H9 (cell line): ENCODE measurements around the gene TMEM161B. TPM values are rescaled to one million over a fixed set of nuclear protein-coding genes. Genes with fewer than 3 reads are reported as not detected.

ENCODE experiments used
- DNase-seq: peaks from one replicate; pipeline ENCODE4 v3.0.0-alpha.2; 2017
- H2AFZ ChIP-seq: one replicate; pipeline ENCODE4 v1.6.1; 2013; ENCODE audit warnings: mild to moderate bottlenecking, low read length, control low read depth, moderate library complexity
- H2AK5ac ChIP-seq: 2 replicates; pipeline ENCODE4 v1.6.1; 2013; ENCODE audit warnings: low read length, control low read depth, mixed read lengths; ENCODE audit not compliant: insufficient read length
- H2BK120ac ChIP-seq: one replicate; pipeline ENCODE4 v1.6.1; 2013; ENCODE audit warnings: low read depth, mild to moderate bottlenecking, low read length, control low read depth, inconsistent platforms; ENCODE audit not compliant: poor library complexity, severe bottlenecking
- H2BK12ac ChIP-seq: 2 replicates; pipeline ENCODE4 v1.6.1; 2013; ENCODE audit warnings: low read length, control low read depth, mixed read lengths, low read depth; ENCODE audit not compliant: insufficient read length
- H2BK15ac ChIP-seq: 2 replicates; pipeline ENCODE4 v1.6.1; 2013; ENCODE audit warnings: low read depth, low read length, control low read depth
- H2BK20ac ChIP-seq: one replicate; pipeline ENCODE4 v1.6.1; 2013; ENCODE audit warnings: low read depth, mild to moderate bottlenecking, low read length, control low read depth, inconsistent platforms; ENCODE audit not compliant: poor library complexity, severe bottlenecking
- H2BK5ac ChIP-seq: 2 replicates; pipeline ENCODE4 v1.6.1; 2013; ENCODE audit warnings: low read length, control low read depth, mixed read lengths; ENCODE audit not compliant: insufficient read length
- H3K14ac ChIP-seq: 2 replicates; pipeline ENCODE4 v1.6.1; 2013; ENCODE audit warnings: low read length, control low read depth; ENCODE audit not compliant: insufficient read depth
- H3K18ac ChIP-seq: 2 replicates; pipeline ENCODE4 v1.6.1; 2013; ENCODE audit warnings: low read depth, mild to moderate bottlenecking, mixed read lengths, low read length, control low read depth; ENCODE audit not compliant: insufficient read length
- H3K23ac ChIP-seq: 2 replicates; pipeline ENCODE4 v1.6.1; 2013; ENCODE audit warnings: low read length, control low read depth, mixed read lengths, low read depth; ENCODE audit not compliant: insufficient read length
- H3K23me2 ChIP-seq: 2 replicates; pipeline ENCODE4 v1.6.1; 2013; ENCODE audit warnings: low read depth, mild to moderate bottlenecking, mixed read lengths, low read length, control low read depth; ENCODE audit not compliant: insufficient read length, poor library complexity, severe bottlenecking
- H3K27ac ChIP-seq: 2 replicates; pipeline ENCODE4 v1.5.1; 2013; ENCODE audit warnings: low read length, control low read depth, mixed read lengths, low read depth; ENCODE audit not compliant: insufficient read length
- H3K27me3 ChIP-seq: 2 replicates; pipeline ENCODE4 v1.6.1; 2013; ENCODE audit warnings: low read length, control low read depth, inconsistent platforms; ENCODE audit not compliant: insufficient read depth
- H3K4ac ChIP-seq: 2 replicates; pipeline ENCODE4 v1.6.1; 2013; ENCODE audit warnings: low read depth, mild to moderate bottlenecking, control low read depth, inconsistent platforms, low read length, moderate library complexity
- H3K4me1 ChIP-seq: 2 replicates; pipeline ENCODE4 v1.6.1; 2013; ENCODE audit warnings: low read length, control low read depth, inconsistent platforms; ENCODE audit not compliant: insufficient read depth
- H3K4me2 ChIP-seq: 2 replicates; pipeline ENCODE4 v1.6.1; 2013; ENCODE audit warnings: low read length, control low read depth, mixed read lengths; ENCODE audit not compliant: insufficient read length, insufficient read depth
- H3K56ac ChIP-seq: 2 replicates; pipeline ENCODE4 v1.6.1; 2013; ENCODE audit warnings: low read depth, mild to moderate bottlenecking, mixed read lengths, low read length, control low read depth; ENCODE audit not compliant: insufficient read length
- H3K79me1 ChIP-seq: 2 replicates; pipeline ENCODE4 v1.6.1; 2013; ENCODE audit warnings: low read depth, mild to moderate bottlenecking, moderate library complexity, low read length, control low read depth, inconsistent platforms; ENCODE audit not compliant: insufficient read depth, poor library complexity, severe bottlenecking
- H3K79me2 ChIP-seq: 2 replicates; pipeline ENCODE4 v1.6.1; 2013; ENCODE audit warnings: low read length, control low read depth, inconsistent platforms; ENCODE audit not compliant: insufficient read depth
- H3K9ac ChIP-seq: 2 replicates; pipeline ENCODE4 v1.6.1; 2013; ENCODE audit warnings: low read length, control low read depth, mixed read lengths; ENCODE audit not compliant: insufficient read length; ENCODE audit errors: extremely low read depth
- H3K9me3 ChIP-seq: one replicate; pipeline ENCODE4 v1.6.1; 2013; ENCODE audit warnings: low read depth, low read length, inconsistent platforms; ENCODE audit not compliant: control insufficient read depth
- H3T11ph ChIP-seq: one replicate; pipeline ENCODE4 v1.6.1; 2013; ENCODE audit warnings: mild to moderate bottlenecking, low read length, control low read depth, inconsistent platforms
- H4K20me1 ChIP-seq: one replicate; pipeline ENCODE4 v1.6.1; 2013; ENCODE audit not compliant: control insufficient read depth, insufficient read length, insufficient read depth
- H4K5ac ChIP-seq: 2 replicates; pipeline ENCODE4 v1.6.1; 2013; ENCODE audit warnings: low read depth, mild to moderate bottlenecking, mixed read lengths, low read length, control low read depth; ENCODE audit not compliant: insufficient read length
- H4K8ac ChIP-seq: replicated peaks from 2 replicates; pipeline ENCODE4 v1.6.1; 2013; ENCODE audit warnings: low read length, control low read depth, mixed read lengths, low read depth; ENCODE audit not compliant: insufficient read length
- H4K91ac ChIP-seq: 2 replicates; pipeline ENCODE4 v1.6.1; 2013; ENCODE audit warnings: low read depth, mild to moderate bottlenecking, moderate library complexity, mixed read lengths, low read length, control low read depth; ENCODE audit not compliant: insufficient read length
- H3K27ac Mint-ChIP-seq, 3 experiments: 2 replicates in 2 of 3; 3 replicates in 1 of 3; pipeline ENCODE4 v1.8.0; 2020 to 2021; ENCODE audit warnings: mixed read lengths in 3 of 3, mild to moderate bottlenecking in 1 of 3, moderate library complexity in 1 of 3
- H3K27me3 Mint-ChIP-seq: 2 replicates; pipeline ENCODE4 v1.8.0; 2021; ENCODE audit warnings: low read depth, mild to moderate bottlenecking, moderate library complexity, mixed read lengths
- H3K36me3 Mint-ChIP-seq, 3 experiments: 2 replicates in 2 of 3; 3 replicates in 1 of 3; pipeline ENCODE4 v1.8.0; 2020 to 2021; ENCODE audit warnings: low read depth in 3 of 3, mixed read lengths in 3 of 3; ENCODE audit not compliant: insufficient read depth in 1 of 3
- H3K4me1 Mint-ChIP-seq, 2 experiments: 2 replicates each; pipeline ENCODE4 v1.8.0; 2020; ENCODE audit warnings: mixed read lengths in 2 of 2
- H3K4me3 Mint-ChIP-seq, 2 experiments: 2 replicates in 1 of 2; 3 replicates in 1 of 2; pipeline ENCODE4 v1.8.0; 2020 to 2021; ENCODE audit warnings: mild to moderate bottlenecking in 2 of 2, mixed read lengths in 2 of 2, moderate library complexity in 1 of 2
- H3K9me3 Mint-ChIP-seq, 2 experiments: 2 replicates in 1 of 2; 3 replicates in 1 of 2; pipeline ENCODE4 v1.8.0; 2020; ENCODE audit warnings: mild to moderate bottlenecking in 2 of 2, mixed read lengths in 2 of 2, moderate library complexity in 1 of 2
- CTCF ChIP-seq: fragments of 200-600 bp; sonication (generic); conservative IDR thresholded peaks from 3 replicates; pipeline ENCODE4 v1.8.0; 2021; ENCODE audit warnings: antibody characterized with exemption, mild to moderate bottlenecking
- WGBS: extraction: QIAGEN DNeasy Blood & Tissue Kit; methylation state at CpG from one replicate; pipeline ENCODE4 v1.1.7; 2013; ENCODE audit warnings: missing lambda C conversion rate, low lambda C conversion rate, mixed read lengths; ENCODE audit not compliant: insufficient read length; ENCODE audit errors: extremely low coverage; 5-methylcytosine and 5-hydroxymethylcytosine counted together
- total RNA-seq: library from RNA; stranded (reverse); gene quantifications from 2 replicates; pipeline ENCODE4 v1.2.1, GENCODE V29; 2021

The TMEM161B gene
- total RNA-seq, 1 experiment from 2014 or later: 17.9 TPM

GRCh38 chr5:88256872-88257271, 11.8 kb downstream of the TMEM161B start:
- no peak overlapping the region for H2BK5ac ChIP-seq
- H2BK12ac ChIP-seq: no peak overlapping the region
- H3K18ac ChIP-seq: peak overlapping the region; percentile 65
- no peak overlapping the region for H4K8ac ChIP-seq
- no peaks in the 10 kb centered on the region for H4K20me1 ChIP-seq
- no peaks in the 10 kb centered on the region for H3K79me1 ChIP-seq
- no peak overlapping the region for H4K91ac ChIP-seq
- no peak overlapping the region for H2BK15ac ChIP-seq
- 0 out of 2 replicates have a peak overlapping the region, but pooled peaks have one; percentile 66 for H3K14ac ChIP-seq
- Mint-ChIP-seq H3K9me3 (no peaks in the 10 kb centered on the region), H3K36me3 (peaks cover 0 to 6% (median 0%) of the 10 kb centered on the region in 3 experiments; a peak in 2 of 7 replicates), H3K4me3 (peak overlapping the region; percentile 29 to 59), H3K27ac (peak overlapping the region; percentile 71 to 98 (median 98)), H3K27me3 (no peaks in the 10 kb centered on the region), H3K4me1 (peaks cover 63 to 74% of the 10 kb centered on the region in 2 experiments)
- peak overlapping the region; percentile 51 for H3K4me2 ChIP-seq
- H2BK120ac ChIP-seq: peak overlapping the region; percentile 48
- H2AFZ ChIP-seq: no peak overlapping the region
- H3K4ac ChIP-seq: no peak overlapping the region; the same call in 1 of the 2 replicates
- H3K23ac ChIP-seq: no peak overlapping the region
- no peaks in the 10 kb centered on the region for H3K23me2 ChIP-seq
- H3K27ac ChIP-seq: peak overlapping the region; percentile 87
- WGBS: no CpG with 5 or more reads among the region's 4 CpGs
- DNase-seq: peak; percentile 78
- H3K9me3 ChIP-seq: no peaks in the 10 kb centered on the region
- H2BK20ac ChIP-seq: no peak overlapping the region
- peak overlapping the region; percentile 59 for H3T11ph ChIP-seq
- H3K9ac ChIP-seq: peak overlapping the region; percentile 58
- H3K79me2 ChIP-seq: peaks cover 13% of the 10 kb centered on the region; the same call in 1 of the 2 replicates
- peaks cover 6% of the 10 kb centered on the region; the same call in 1 of the 2 replicates for H3K4me1 ChIP-seq
- no peak overlapping the region for H2AK5ac ChIP-seq
- no peak overlapping the region for H3K56ac ChIP-seq
- H4K5ac ChIP-seq: no peak overlapping the region
- TF ChIP-seq CTCF: no peak
- H3K27me3 ChIP-seq: no peaks in the 10 kb centered on the region
